ENCODE measurements around the gene CIDEB. TPM values are rescaled to one million over a fixed set of nuclear protein-coding genes. Genes with fewer than 3 reads are reported as not detected.

Gene CIDEB
- total and polyA plus RNA-seq, 2 of the 13 experiments (the other 11 are each of a cell fraction or from before 2014, with no cell fraction given): 35.8 to 110 TPM

DNA sequence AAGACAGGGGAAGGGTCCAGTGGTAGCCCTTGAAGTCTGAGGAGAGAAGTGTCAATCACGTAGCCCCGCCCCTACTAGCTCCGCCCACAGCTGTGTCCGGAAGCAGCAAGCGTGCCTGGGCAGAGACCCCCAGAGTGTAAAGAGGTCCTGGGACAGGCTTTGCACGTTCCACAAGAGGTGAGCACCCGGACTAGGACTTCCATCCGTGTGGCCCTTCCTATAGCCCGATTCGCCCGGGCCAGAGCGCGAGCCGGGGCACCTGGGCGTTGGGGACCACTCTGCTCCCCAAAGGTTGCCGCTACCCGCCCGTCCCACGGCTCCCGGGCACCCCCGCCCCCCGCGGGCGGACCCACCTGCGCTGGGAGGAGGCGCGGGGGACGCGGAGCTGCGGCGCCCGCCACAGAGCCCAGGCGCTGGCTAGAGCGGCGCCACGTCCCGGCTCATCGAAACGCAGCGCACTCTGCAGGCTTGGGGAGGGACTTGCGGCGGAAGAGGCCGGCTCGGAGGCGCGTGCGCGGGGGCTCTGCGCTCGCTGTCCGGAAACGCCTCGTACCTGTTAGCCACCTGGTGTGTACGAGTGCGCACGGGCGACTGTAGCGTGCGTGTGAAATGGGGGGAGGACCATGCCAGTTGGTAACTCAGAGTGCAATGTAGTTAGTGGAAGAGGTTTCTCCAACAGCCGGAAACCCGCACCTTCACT, 36.5 kb downstream of the CIDEB start, which contains the start of gene RABGGTA (continued):
- TF ChIP-seq ARID2 (CRISPR knock-in tag; IDR thresholded peaks at IDR 0.05; ENCODE audit: borderline replicate concordance): peak; percentile 99
- TF ChIP-seq, protein P1, sequence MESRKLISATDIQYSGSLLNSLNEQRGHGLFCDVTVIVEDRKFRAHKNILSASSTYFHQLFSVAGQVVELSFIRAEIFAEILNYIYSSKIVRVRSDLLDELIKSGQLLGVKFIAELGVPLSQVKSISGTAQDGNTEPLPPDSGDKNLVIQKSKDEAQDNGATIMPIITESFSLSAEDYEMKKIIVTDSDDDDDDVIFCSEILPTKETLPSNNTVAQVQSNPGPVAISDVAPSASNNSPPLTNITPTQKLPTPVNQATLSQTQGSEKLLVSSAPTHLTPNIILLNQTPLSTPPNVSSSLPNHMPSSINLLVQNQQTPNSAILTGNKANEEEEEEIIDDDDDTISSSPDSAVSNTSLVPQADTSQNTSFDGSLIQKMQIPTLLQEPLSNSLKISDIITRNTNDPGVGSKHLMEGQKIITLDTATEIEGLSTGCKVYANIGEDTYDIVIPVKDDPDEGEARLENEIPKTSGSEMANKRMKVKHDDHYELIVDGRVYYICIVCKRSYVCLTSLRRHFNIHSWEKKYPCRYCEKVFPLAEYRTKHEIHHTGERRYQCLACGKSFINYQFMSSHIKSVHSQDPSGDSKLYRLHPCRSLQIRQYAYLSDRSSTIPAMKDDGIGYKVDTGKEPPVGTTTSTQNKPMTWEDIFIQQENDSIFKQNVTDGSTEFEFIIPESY (CRISPR knock-in tag; IDR thresholded peaks at IDR 0.05): peak; percentile 94
- TF ChIP-seq, protein P2, sequence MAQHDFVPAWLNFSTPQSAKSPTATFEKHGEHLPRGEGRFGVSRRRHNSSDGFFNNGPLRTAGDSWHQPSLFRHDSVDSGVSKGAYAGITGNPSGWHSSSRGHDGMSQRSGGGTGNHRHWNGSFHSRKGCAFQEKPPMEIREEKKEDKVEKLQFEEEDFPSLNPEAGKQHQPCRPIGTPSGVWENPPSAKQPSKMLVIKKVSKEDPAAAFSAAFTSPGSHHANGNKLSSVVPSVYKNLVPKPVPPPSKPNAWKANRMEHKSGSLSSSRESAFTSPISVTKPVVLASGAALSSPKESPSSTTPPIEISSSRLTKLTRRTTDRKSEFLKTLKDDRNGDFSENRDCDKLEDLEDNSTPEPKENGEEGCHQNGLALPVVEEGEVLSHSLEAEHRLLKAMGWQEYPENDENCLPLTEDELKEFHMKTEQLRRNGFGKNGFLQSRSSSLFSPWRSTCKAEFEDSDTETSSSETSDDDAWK (CRISPR knock-in tag; IDR thresholded peaks at IDR 0.05): no peak
- TF ChIP-seq, protein P3, sequence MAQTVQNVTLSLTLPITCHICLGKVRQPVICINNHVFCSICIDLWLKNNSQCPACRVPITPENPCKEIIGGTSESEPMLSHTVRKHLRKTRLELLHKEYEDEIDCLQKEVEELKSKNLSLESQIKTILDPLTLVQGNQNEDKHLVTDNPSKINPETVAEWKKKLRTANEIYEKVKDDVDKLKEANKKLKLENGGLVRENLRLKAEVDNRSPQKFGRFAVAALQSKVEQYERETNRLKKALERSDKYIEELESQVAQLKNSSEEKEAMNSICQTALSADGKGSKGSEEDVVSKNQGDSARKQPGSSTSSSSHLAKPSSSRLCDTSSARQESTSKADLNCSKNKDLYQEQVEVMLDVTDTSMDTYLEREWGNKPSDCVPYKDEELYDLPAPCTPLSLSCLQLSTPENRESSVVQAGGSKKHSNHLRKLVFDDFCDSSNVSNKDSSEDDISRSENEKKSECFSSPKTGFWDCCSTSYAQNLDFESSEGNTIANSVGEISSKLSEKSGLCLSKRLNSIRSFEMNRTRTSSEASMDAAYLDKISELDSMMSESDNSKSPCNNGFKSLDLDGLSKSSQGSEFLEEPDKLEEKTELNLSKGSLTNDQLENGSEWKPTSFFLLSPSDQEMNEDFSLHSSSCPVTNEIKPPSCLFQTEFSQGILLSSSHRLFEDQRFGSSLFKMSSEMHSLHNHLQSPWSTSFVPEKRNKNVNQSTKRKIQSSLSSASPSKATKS (CRISPR knock-in tag; IDR thresholded peaks at IDR 0.05): no peak; the same call in 1 of the 2 replicates
- peak; percentile 87 for TF ChIP-seq ZFX (CRISPR knock-in tag; IDR thresholded peaks at IDR 0.05; ENCODE audit: low read depth)
- TF ChIP-seq ZMAT3 (CRISPR knock-in tag; conservative IDR thresholded peaks at IDR 0.05): peak; percentile 100
- TF ChIP-seq, protein P4, sequence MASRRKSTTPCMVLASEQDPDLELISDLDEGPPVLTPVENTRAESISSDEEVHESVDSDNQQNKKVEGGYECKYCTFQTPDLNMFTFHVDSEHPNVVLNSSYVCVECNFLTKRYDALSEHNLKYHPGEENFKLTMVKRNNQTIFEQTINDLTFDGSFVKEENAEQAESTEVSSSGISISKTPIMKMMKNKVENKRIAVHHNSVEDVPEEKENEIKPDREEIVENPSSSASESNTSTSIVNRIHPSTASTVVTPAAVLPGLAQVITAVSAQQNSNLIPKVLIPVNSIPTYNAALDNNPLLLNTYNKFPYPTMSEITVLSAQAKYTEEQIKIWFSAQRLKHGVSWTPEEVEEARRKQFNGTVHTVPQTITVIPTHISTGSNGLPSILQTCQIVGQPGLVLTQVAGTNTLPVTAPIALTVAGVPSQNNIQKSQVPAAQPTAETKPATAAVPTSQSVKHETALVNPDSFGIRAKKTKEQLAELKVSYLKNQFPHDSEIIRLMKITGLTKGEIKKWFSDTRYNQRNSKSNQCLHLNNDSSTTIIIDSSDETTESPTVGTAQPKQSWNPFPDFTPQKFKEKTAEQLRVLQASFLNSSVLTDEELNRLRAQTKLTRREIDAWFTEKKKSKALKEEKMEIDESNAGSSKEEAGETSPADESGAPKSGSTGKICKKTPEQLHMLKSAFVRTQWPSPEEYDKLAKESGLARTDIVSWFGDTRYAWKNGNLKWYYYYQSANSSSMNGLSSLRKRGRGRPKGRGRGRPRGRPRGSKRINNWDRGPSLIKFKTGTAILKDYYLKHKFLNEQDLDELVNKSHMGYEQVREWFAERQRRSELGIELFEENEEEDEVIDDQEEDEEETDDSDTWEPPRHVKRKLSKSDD (CRISPR knock-in tag; IDR thresholded peaks at IDR 0.05; ENCODE audit: low read depth): peak; percentile 98
- TF ChIP-seq ZNF761 (CRISPR knock-in tag; conservative IDR thresholded peaks at IDR 0.05): peak; percentile 99
- TF ChIP-seq ZNF672 (CRISPR knock-in tag; IDR thresholded peaks at IDR 0.05): peak; percentile 66; the same call in 1 of the 2 replicates
- TF ChIP-seq, protein P5, sequence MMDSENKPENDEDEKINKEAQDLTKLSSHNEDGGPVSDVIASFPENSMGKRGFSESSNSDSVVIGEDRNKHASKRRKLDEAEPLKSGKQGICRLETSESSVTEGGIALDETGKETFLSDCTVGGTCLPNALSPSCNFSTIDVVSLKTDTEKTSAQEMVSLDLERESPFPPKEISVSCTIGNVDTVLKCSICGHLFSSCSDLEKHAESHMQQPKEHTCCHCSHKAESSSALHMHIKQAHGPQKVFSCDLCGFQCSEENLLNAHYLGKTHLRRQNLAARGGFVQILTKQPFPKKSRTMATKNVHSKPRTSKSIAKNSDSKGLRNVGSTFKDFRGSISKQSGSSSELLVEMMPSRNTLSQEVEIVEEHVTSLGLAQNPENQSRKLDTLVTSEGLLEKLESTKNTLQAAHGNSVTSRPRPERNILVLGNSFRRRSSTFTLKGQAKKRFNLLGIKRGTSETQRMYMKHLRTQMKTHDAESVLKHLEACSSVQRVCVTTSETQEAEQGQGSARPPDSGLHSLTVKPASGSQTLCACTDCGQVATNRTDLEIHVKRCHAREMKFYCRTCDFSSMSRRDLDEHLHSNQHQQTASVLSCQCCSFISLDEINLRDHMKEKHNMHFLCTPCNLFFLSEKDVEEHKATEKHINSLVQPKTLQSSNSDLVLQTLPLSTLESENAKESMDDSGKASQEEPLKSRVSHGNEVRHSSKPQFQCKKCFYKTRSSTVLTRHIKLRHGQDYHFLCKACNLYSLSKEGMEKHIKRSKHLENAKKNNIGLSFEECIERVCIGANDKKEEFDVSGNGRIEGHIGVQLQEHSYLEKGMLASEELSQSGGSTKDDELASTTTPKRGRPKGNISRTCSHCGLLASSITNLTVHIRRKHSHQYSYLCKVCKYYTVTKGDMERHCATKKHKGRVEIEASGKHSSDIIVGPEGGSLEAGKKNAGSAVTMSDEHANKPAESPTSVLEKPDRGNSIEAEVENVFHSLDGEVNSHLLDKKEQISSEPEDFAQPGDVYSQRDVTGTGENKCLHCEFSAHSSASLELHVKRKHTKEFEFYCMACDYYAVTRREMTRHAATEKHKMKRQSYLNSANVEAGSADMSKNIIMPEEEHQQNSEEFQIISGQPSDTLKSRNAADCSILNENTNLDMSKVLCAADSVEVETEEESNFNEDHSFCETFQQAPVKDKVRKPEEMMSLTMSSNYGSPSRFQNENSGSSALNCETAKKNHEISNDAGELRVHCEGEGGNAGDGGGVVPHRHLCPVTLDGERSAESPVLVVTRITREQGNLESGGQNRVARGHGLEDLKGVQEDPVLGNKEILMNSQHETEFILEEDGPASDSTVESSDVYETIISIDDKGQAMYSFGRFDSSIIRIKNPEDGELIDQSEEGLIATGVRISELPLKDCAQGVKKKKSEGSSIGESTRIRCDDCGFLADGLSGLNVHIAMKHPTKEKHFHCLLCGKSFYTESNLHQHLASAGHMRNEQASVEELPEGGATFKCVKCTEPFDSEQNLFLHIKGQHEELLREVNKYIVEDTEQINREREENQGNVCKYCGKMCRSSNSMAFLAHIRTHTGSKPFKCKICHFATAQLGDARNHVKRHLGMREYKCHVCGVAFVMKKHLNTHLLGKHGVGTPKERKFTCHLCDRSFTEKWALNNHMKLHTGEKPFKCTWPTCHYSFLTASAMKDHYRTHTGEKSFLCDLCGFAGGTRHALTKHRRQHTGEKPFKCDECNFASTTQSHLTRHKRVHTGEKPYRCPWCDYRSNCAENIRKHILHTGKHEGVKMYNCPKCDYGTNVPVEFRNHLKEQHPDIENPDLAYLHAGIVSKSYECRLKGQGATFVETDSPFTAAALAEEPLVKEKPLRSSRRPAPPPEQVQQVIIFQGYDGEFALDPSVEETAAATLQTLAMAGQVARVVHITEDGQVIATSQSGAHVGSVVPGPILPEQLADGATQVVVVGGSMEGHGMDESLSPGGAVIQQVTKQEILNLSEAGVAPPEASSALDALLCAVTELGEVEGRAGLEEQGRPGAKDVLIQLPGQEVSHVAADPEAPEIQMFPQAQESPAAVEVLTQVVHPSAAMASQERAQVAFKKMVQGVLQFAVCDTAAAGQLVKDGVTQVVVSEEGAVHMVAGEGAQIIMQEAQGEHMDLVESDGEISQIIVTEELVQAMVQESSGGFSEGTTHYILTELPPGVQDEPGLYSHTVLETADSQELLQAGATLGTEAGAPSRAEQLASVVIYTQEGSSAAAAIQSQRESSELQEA (CRISPR knock-in tag; IDR thresholded peaks at IDR 0.05; ENCODE audit: not compliant biosample characterization): peak; percentile 99
- TF ChIP-seq KMT2B (CRISPR knock-in tag; IDR thresholded peaks at IDR 0.05): peak; percentile 99

Measured in HepG2 (cell line).